Activated CD8-positive, alpha-beta memory T cell treated with anti-CD3 and anti-CD28 coated beads, Interleukin-2, amount 50 U/mL, for 1 hour (primary cell): ENCODE measurements around the gene DDIT4.
A peak's percentile ranks its signal among the peaks of the same experiment; 100 is the strongest.
"Not testable (repeated sequence)": the region's sequence is repeated elsewhere in the genome, so short reads cannot be mapped to it uniquely, and the experiment has no call there.

Source experiments
- DNase-seq: peaks from one replicate; pipeline ENCODE4 v3.0.0-alpha.2; 2020; ENCODE audit errors: extremely low read depth

DDIT4 gene

DNA sequence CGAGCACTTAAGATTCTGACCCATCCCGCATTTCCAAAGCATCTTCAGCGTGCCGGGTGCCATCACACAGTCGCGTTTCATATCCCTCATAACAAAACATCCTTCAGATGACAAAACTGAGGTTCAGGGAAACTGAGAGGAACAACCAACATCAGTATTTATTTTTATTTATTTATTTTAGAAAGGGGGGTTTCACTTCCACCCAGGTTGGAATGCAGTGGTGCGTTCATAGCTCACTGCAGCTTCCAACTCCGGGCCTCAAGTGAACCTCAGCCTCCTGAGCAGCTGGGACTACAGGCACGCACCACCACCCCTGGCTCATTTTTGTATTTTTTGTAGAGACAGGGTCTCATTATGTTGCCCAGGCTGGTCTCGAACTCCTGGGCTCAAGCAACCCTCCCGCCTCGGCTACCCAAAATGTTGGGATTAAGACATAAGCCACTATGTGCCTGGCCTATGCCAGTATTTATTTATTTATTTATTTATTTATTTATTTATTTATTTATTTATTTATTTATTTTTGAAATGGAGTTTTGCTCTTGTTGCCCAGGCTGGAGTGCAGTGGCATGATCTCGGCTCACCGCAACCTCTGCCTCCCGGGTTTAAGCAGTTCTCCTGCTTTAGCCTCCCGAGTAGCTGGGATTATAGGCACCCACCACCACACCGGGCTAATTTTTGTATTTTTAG, 24.4 kb upstream of the DDIT4 start:
- DNase-seq, result not testable (repeated sequence)

DNA sequence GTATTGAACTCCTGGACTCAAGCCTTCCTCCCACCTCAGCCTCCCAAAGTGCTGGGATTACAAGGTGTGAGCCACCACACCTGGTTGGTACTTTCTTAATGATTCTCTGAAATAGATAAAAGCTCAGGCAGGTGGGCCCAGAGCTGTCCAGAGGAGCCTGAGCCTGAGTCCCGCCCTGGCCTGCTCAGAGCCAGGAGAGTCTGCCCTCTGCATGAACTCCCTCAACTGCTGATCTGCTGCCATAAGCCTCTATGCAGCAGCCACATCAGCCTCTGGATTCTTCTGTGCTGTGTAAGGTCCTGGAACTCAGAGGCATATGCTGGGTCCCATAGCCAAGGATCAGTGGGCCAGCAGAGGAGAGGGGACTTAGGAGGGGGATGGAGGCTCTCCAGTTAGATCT, 23.1 kb upstream of the DDIT4 start:
- DNase-seq, result no peak

DNA sequence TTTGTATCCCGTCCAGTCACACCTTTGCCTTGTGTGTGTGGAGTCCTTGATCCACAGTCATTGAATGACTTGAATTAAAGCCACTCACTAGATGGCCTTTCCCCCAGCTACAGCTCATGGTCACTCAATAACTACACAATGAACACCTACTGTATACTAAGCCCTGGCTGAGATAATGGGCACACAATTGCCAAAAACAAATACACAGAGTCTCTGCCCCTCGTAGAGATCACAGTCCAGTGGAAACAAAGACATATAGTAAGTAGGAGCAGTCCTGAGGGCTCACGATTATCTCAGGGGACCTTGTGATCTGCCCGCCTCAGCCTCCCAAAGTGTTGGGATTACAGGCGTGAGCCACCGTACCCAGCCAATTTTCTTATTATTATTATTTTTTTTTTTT, 22.1 kb upstream of the DDIT4 start:
- no peak for DNase-seq

DNA sequence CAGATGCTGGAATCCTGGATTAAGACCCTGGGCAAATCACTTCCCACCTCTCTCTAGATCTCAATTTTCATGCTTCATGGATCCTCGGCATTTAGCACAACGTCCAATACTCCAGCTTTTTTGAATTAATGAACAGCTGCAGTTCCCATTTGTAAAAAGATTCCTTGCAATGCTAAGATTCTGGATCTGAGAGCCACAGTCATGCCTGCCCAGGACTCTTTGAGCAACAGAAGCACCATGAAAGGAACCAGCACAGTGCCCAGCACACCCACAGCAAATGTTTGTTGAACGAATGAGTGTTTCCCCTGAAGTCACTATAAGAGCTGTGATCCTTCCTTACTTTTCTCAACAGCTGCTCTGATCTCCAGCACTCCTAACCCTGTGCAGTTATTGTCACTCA, 20.8 kb upstream of the DDIT4 start:
- DNase-seq, result no peak

DNA sequence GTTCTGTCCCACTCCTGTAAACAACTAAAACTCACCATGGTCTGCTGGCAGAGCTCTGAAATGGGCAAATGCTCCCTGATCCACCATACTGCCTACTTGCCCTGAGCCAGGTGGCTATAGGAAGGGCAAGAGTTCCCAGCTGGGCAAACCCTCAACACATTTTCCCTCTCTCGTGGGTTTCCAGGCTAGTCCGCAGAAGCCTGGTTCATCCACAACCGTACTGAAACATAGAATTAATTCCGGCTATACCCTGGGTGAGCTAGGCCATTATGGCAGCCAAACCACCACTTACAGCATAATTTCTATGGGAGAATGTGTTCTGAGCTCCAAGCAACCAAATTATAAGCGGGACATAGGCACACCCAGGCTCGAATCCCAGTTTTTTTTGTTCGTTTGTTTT, 20.1 kb upstream of the DDIT4 start:
- DNase-seq, result no peak

DNA sequence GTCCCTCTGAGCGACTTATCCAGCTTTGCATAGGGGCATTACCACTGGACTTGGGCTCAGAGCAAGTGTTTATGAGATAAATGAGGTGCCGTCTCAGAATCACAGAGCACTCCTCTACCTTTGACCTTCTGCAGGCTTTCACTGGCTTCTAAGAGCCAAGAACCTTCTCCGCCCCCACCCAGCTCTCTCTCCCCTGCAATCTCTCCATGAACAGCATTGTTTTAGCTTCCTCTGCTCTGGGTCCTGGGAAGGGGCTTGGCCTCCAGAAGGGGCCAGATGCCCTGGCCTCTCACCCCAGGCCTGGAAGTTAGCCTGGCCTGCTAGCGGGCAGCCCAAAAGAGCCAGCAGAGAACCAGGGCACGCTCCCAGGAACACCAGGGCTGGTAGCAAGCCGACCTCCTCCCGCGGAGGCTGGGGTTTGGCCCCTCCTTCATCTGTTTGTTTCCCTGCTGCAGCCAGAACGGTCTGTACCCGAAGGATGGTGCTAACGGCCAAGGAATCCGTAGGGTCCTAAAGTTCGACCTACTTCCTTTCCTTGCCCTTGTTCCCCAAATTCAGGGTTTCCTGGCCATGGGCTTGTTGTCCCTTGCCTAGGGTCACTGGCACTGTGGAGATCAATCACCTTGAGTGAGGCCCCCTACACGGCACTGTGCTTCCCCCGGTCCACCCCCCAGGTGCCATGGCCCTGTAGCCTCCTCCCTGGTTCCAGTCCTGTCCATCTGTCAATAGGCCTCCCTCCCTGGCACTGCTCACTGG, 18.7 kb upstream of the DDIT4 start:
- DNase-seq, result no peak

DNA sequence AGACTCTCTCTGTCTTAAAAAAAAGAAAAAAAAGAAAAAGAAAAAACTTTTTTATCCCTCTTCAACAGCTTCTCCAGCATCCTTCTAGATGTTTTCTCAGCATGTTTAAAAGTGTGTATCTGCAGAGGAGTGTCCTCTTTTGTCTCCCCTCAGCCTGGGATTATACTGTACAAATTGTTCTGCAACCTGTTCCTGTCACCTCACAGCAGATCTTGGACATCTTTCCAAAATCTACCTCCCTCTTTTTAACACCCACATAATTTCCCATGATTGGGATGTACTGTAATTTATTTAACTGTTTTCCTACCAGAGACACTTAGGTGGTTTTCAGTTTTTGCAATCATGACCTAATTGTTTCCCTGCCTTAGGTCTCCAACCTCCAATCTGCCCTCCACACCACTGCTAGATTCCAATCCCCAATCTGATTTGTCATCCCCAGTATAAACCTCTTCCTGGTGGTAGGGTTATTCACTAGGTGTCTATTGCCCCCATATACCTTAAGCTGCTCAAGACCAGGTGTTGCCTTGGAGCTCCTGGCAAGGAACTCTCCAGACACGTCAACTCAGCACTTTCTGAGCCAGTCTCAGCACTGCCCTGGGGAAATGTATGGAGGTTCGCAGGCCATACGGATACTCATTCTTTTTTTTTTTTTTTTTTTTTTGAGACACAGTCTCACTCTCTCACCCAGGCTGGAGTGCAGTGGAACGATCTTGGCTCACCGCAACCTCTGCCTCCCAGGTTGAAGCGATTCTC, 17.6 kb upstream of the DDIT4 start:
- DNase-seq, result no peak

DNA sequence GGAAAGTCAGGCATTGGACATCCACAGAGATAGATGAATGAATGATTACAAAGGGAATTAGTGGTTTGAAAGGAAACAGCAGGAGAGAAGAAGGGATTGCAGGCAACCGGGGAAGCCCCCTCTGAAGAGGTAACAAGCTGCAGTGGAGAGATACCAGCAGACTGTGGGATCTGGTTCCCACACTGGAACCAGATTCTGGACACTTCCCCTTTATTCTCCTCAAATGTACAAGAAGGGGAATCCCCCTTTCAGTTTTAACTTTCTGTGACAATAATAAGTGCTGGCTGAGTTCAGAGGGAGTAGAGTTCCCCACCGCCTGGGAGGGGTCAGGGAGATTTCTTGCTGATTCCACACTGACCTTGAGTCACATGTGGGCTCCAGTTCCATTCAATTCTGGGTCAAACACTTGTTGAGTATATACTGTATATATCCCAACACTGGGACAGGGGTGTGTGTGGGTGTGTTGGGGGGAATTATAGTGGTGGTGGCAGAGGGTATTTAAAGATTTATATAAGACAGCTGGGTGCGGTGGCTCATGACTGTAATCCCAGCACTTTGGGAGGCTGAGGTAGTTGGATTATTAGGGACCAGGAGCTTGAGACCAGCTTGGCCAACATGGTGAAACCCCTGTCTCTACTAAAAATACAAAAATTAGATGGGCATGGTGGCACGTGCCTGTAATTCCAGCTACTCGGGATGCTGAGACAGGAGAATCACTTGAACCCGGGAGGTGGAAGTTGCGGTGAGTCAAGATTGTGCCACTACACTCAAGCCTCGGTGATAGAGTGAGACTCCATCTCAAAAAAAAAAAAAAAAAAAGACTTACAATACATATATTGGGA, 16.5 kb upstream of the DDIT4 start:
- no peak for DNase-seq

DNA sequence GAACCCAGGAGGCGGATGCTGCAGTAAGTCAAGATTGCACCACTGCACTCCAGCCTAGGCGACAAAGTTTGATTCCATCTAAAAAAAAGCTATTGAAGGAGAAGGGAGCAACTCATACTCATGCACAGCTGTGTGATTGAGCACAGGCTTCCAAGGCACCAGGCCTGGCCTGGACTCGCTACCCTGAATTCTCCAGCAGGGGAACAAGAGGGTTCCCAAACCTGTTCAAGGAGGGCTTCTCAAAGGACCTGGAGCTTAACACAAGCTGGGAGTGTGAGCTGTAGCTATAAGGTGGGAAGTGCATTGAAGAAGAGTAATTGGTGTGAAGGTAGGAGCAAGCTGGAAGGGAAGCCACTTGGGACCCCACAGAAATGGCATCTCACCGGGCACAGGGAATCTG, 15.1 kb upstream of the DDIT4 start:
- DNase-seq, result no peak

DNA sequence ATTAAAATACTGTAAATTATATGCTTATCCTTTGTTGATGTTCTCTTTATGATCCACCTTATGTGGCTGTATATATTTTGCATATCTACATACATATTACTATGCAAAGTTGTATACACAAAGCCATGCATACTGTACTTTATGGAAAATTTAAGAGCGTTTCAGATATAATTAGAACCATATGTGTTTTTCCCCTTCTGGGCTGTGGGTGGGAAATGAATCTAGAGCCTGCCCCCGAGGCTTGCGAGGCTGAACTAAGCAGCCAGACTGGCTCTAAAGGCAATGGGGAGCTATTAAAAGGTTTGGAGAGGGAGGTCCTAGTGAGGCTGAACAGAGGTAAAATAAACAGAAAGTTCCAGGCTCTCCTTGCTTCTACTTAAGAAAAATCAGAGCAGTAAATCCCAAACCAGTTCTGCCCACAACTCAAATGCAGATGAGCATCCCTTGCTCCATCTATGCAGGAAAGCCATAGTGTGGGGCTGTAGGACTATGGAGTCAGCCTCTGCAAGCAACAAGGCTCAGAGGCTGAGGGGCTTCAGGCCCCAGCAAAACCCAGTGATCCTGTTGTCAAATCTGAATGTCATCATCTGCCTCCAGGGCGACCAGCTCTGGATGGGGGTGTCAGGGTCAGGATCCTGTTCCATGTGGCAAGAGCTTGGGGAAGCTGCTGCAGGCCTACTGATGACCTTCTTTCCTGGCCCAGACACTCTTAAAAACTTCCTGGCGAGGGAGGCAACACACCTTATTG, 14.1 kb upstream of the DDIT4 start:
- DNase-seq, result no peak

DNA sequence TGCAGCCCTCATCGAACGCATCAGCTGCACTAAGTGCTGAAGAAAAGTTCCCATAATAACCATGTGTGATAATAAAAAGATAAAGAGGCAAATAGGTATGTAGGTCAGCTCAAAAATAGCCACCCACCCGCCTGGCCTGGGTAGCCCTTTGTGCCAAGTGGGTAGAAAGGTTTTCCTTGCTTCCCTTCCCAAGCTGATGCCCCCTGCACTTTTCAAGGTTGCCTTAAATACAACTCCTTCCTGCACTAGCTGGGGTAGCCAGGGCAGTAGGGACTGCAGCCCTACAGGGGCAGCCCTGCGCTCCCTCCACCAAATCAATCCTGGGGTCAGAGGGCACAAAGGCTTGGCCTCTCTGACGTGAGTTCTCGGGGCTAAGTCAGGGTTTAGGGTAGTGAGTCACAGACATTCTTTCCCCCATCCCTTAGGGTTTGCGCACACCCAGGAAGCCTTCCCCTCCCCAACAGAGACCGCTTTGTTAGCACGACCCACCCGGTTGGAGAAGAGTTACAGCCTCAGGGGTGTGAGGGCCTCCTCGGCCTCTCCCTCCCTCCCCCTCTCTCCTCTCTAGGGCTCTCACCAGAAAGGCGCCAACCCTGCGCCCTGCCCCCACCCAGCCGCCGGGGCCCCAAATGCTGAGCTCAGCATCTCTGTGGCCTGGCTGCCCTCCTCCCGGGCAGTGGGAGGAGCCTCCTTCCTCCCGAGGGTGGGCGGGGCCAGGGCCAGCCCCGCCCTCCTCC, 13.3 kb upstream of the DDIT4 start:
- DNase-seq, result peak; percentile 73

DNA sequence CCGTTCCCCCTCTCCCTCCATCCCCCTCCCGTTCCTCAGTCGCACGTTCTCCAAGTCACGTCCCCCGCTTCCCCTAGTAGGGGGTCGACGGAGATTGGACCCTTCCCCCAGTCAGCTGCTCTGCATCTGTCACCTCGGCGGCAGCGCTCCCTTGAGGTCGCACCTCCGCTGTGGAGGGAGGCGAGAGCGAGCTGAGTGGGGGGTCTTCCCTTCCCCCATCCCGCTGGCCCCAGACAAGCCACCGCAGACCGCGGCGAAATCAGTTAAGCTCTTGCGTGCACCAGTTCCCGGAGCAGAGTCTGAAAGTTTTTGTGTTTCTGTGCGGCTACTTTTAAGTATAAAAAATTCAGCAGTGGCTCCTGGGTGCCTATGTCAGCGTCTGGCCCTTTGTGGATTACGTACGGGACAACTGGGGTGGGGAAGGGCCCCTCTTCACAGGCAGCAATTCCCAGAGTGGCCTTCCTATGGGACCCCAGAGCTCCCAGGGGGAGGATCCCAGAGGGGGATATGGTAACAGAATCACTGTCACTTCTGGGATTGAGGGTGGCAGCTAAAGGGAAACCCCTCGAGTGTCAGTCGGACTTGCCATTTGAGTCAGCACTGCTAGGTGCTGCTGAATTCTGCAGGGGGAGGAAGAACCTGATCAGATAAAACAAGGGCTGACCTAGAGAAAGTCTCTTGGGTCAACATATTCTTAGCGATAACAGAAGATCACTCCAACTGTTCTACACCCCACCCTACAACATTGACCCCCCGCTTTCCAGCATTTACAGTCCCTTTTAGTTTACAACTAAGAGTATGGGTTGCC, 12.5 kb upstream of the DDIT4 start:
- no peak for DNase-seq

DNA sequence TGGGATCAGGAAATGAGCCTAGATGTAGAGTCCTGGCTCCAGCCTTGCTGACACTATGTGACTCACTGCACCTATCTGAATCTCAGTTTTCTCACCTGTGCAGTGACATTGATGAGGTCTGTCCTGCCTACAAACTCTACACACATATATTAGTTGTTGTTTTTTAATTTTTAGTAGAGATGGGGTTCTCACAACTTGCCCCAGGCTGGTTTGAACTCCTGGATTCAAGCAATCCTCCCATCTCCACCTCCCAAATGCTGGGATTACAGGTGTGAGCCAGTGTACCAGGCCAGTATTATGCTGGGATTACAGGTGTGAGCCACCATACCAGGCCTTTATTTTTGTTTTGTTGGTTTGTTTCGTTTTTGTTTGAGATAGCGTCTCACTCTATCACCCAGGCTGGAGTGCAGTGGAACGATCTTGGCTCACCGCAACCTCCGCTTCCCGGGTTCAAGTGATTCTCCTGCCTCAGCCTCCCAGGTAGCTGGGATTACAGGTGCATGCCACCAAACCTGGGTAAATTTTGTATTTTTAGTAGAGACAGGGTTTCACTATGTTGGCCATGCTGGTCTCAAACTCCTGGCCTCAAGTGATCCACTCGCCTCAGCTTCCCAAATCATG, 11.8 kb upstream of the DDIT4 start:
- DNase-seq, result no peak

DNA sequence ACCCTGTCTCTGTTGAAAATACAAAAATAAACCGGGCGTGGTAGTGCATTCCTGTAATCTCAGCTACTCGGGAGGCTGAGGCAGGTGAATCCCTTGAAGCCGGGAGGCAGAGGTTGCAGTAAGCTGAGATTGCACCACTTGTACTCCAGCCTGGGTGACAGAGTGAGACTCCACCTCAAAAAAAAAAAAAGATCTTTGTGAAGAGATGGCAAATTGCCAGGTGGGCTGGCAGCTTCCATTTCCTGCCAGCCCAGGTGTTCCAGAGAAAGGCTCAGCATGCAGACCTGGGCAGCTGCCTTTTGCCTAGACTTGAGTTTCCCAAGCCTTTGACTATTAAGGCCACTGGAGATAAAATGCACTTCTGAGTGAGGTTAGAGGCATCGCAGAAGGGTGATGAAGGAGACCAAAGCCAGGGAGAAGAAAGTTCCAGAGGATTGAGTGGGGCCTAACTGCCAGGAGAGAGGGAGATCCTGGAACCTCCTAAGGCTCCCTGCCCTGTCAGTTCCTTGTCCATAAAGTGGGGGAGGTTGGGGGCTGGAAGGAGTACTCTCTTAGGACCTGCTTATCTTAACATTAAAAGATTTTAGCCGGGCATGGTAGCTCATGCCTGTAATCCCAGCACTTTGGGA, 10.0 kb upstream of the DDIT4 start:
- no peak for DNase-seq

DNA sequence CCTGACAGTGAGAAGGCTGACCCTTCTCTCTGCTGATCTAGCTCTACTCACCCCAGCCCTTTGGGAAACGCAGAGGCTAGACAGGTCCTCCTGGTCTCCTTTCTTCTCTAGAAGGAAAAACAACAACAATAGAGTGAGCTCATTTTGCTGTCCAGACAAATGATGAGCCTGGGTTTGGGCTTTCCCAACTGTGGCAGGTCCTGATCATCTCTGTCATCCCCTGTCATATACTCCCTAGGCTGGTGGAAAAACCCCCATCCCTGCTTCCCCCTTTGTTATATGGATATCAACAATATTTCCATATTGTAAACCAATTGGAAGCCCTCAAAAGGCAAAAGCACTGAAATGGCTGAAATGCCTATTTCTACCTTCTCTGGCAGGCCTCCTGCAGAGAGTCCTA, 9.2 kb upstream of the DDIT4 start:
- DNase-seq, result no peak

DNA sequence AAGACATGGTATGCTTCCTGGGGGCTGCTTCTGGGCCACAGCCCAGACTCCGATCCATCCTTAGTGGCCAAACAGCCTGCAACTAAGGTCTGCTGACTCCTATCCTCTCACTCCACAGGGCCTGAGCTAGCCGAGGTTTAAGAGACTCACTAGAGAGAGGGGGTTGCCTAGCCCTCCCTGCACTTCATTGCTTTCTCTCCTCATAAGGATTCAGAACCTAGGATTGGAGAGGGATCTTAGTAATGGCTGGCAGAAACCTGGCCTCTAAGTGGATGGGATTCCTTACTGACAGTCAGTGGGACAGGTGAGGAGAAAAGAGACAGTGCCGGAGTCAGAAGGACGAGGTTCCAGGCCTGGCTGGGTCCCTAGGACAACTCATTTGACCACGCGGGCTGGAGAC, 8.2 kb upstream of the DDIT4 start:
- no peak for DNase-seq

DNA sequence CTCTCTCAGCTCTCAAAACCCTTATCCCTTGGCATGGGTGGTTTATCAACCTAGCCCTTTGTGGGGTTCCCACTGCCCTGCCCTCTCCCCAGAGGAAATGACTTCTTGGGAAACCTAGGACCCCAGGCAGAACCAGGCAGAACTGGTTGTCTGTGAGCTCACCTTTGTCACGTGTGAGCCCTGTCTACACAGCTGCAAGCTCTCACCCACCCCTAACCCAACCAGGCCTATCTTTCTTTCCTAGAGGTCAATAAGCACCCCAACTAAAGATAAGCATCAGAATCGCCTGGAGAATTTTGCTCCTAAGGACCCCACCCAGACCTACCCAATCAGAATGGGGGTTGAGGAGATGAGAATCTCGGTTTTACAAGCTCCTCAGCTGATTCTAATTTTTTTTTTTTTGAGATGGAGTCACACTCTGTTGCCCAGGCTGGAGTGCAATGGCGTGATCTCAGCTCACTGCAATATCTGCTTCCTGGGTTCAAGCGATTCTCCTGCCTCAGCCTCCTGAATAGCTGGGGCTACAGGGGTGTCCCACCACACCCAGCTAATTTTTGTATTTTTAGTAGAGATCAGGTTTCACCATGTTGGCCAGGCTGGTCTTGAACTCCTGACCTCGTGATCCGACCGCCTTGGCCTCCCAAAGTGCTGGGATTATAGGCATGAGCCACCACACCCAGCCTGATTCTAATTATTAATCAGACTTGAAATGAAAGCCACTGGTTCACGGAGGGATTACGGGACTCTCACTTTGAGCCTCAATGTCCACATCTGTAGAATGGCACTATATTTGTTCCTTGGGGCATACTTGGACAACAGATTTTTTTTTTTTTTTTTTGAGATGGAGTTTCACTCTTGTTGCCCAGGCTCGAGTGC, 7.5 kb upstream of the DDIT4 start:
- DNase-seq, result no peak

DNA sequence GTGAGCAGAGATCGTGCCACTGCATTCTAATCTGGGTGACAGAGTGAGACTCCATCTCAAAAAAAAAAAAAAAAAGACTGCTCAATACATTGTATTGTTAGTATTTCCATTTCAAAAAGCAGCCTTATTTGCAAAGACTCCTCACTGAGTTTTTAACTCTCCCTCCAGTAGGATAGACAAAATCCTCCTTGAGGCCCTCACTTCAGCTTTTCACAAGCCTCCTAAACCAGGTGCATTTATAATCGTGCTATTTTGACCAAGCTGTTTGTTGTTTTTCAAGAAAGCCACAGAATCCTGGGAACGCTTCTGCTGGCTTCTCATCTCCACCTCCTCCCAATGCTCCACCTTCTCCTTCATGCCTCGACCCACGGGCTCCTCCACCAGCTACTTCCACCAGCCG, 6.3 kb upstream of the DDIT4 start:
- no peak for DNase-seq
